CD4-positive, alpha-beta T cell treated with Interleukin-4 for 1 hour (primary cell): ENCODE measurements around the gene MAN2B2.

Source experiments
- DNase-seq, 2 donors: peaks; one replicate each; pipeline ENCODE4 v3.0.0-alpha.2; 2020 to 2022

Gene MAN2B2

DNA sequence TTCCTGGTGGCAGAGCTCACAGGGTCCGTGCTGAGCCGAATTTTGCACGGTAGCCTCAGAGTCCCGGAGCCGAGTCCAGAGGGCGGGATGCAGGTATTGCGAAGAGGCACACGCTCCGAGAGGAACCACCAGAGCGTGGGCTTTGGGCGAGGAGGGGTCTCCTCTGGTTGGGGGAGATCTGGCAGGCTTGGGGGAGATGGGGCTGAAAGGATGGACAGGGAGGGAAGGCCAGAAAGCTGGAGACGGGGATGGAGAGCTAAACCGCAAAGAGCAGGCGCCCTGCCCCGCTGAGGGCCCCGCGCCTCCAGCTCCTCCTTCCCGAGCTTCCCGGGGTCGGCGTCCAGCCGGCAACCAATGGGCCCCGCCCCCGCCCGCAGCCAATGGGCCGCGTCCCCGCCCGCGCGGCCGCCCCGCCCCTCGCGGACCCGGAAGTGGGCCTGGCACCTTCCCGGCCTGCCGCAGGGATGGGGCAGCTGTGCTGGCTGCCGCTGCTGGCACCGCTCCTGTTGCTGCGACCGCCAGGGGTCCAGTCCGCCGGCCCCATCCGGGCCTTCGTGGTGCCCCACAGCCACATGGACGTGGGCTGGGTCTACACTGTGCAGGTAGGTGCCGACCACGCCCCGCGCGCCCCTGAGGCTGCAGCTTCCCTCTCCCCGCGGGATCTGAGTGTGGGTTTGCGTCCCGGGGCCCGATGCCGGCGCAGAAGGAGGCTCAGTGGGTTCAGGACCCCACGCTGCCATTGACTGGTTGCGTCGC lies at the start of gene MAN2B2:
MAN2B2 (plus strand) TSS at position 443 of the 756 bp plus-strand sequence; CDS start at position 465, 22 bp downstream.
- DNase-seq: peak; percentile 77 to 83

DNA sequence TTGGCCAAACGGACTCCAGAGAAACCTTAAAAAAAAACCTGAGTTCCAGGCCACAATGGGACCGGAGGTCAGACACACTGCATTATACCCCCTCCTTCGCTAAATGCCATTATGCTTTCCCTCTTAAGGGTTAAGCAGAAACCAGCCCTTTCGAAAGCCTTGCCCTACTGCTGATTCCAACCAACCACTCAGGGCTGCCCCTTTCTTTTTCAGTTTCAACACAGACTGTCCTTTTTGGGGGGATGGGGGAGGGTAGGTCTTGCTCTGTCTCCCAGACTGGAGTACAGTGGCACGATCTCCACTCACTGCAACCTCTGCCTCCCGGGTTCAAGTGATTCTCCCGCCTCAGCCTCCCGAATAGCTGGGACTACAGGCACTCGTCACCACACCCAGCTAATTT lies 49.5 kb upstream of the MAN2B2 start:
- no peak for DNase-seq

- DNase-seq: no peak
These were observed 48.8 kb upstream of the MAN2B2 start for GRCh38 chr4:6526156-6526555.

- no peak for DNase-seq
These were observed 48.3 kb upstream of the MAN2B2 start for GRCh38 chr4:6526671-6527091.

DNA sequence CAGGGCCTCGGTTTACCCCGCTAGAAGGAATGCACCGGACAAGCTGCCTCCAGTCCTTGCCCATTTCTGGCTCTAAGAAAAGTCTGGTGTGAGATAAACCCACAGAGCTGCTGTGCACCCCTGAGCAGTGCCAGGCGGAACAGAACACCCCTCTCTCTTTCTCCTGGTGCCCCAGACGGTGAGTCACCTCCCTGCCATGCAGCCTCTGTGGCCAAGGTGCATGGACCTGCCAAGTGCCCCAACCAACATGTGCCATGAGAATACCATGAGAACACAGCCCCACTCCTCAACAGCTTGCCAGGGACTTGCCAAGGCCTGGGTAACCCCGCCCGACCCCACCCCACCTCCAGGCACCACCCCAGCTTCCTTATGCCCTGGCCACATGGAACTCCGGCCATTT lies 47.7 kb upstream of the MAN2B2 start:
- no peak for DNase-seq

- DNase-seq: no peak
These were observed 47.0 kb upstream of the MAN2B2 start for GRCh38 chr4:6527683-6528595.

DNA sequence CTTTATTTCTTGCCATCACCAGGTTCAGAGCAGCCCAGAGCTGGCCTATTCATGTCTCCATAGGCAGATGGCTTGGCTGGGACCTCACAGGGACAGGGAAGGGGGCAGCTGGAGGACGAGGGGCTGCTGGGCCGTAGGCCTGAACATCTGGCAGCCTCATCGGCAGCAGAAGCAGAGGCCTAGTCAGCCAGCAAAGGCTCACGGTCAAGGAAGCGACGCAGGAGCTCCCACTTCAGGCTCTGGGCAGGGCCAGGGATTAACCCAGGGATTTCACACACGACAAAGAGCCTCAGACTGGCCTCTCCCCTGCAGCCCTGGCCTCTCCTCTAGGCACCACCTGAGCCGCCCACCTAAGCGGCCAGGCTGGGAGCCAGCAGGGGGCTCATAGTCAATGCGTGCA lies 46.0 kb upstream of the MAN2B2 start:
- no peak for DNase-seq

GRCh38 chr4:6530301-6530700 lies 44.7 kb upstream of the MAN2B2 start:
- DNase-seq: no peak

DNA sequence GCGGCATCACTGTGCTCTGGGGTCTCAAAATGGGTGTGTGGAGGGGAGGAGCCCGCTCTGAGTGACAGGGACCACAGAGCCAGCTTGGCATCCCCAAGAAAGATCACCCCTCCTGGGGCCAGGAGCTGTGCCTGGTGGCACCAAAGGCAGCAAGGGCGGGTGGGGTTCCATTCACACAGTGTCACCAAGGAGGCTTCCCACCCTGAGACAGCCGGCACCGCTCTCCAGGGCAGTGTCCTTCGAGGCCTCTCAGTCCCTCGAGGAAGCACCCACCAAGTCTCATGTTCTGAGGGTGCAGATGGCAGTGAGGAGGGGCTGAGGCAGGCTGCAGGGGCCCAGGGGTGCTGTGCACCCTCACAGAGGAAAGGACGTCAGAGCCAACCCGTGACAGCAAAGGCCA lies 44.0 kb upstream of the MAN2B2 start:
- DNase-seq: no peak

- DNase-seq: no peak
These were observed 42.9 kb upstream of the MAN2B2 start for GRCh38 chr4:6532102-6532501.

- no peak for DNase-seq
These were observed 42.3 kb upstream of the MAN2B2 start for GRCh38 chr4:6532658-6533057.

- no peak for DNase-seq
These were observed 40.9 kb upstream of the MAN2B2 start for GRCh38 chr4:6534050-6534449.

- DNase-seq: no peak
These were observed 40.2 kb upstream of the MAN2B2 start for GRCh38 chr4:6534618-6535328.

- no peak for DNase-seq
These were observed 39.7 kb upstream of the MAN2B2 start for GRCh38 chr4:6535329-6535692.

DNA sequence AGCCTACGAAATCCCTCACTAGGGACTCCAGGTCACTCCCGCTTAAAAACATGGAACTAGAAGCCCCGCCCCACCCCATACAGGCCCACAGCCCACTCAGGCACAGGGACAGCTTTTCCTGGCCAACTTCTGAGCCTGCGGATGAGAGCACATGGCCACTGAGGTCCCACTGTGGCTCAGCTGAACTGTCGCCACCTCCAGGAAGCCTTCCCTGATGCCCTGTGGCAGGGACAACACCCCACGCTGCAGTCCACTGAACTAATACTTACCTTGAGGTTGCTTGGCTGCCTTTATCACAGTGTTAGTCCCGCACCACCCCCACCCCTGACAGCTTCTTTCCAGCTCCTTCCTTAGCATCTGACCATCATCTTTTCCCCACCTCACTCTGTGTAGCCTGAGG lies 39.3 kb upstream of the MAN2B2 start:
- no peak for DNase-seq

- DNase-seq: no peak
These were observed 36.9 kb upstream of the MAN2B2 start for GRCh38 chr4:6538111-6538510.

DNA sequence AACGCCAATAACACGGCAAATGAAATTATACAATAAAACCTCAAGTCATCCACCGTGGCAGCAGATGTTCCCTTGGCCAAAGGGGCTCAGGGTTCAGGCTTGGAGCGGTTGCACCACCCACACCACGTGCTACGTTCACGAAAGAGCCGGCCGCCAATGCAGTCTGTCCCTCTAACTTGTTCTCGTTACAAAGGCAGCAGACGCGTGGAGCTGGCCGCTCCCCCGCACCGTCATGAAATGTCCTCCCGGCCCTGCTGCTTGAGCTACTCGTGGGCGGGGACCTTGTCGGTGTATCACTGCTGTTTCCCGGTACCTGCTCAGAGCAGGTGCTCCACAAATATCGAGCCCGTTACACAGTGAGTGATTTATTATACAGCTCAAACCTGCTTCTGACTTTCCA lies 36.4 kb upstream of the MAN2B2 start:
- no peak for DNase-seq

DNA sequence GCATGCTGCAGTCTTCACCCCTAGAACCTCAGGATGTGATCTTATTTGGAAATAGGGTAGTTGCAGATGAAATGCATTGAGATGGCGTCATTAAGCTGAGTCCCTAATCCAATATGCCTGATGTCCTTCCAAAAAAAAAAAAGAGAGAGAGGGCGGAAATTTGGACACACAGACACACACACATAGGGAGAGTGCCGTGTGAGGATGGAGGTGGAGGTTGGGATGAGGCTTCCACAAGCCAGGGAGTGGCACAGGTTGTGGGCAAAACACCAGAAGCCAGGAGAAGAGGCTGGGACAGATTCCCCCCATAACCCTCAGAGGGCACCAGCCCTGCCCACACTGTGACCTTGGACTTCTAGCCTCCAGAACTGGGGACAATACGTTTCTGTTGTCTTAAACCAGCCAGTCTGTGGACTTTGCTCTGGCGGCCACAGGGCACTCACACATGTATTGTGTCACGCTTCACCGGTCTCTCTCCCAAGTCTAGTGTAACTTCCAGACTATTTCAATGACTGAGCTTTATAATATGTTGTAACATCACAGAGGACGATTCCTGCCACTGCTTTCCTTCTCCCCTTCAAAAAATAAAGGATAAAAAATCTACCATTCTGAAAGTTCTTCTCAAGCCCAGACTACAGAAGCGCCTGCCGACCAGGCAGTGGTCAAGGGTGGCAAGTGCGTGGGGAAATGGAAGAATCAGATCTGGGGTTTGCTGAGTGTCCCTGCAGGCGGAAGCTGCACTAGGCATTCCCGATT lies 35.8 kb upstream of the MAN2B2 start:
- no peak for DNase-seq

- DNase-seq: no peak
These were observed 34.1 kb upstream of the MAN2B2 start for GRCh38 chr4:6540879-6541278.

- DNase-seq: no peak
These were observed 33.2 kb upstream of the MAN2B2 start for GRCh38 chr4:6541789-6542188.

DNA sequence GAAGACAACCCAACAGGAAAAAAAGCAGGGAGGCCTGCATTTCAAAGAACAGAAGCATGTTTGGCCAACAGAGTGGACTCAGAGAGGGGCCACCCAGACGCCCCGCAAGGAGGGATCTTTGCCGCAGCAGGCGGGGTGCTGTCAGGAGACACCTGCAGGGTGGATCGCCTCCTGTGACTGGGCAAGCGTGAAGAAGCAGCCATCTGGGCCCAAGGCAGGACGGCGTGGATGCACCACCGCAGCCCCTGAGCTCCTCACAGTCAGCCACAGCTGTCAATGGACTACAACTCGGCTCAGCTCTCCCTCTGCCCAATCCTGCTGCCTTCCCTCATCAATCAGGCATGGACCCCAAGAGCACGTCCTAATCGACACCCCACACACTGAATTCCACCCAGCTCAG lies 32.0 kb upstream of the MAN2B2 start:
- no peak for DNase-seq

DNA sequence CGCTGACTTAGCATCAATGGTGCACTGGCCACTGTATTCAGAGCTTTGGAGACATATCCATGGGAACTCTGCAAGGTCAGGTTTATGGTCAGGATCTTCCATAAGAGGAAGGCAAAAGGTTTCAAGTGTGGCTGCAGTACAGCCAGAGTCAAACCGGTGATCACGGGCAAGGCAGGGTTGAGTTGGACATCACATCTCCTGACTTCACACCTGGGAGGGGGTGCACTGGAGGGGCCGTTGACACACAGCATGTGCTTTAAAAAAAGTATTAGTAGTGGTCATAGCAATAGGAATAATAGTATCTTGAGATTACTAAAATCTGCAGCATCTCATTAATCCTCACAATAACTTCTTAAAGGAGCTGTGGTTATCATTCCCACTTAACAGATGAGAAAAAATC lies 28.9 kb upstream of the MAN2B2 start:
- DNase-seq: no peak
